ENCODE results near the gene LRRC37B.
"Not testable (repeated sequence)": the region's sequence is repeated elsewhere in the genome, so short reads cannot be mapped to it uniquely, and the experiment has no call there.

The LRRC37B gene

GRCh38 chr17:32100323-32100722 is 93.1 kb downstream of the LRRC37B start:
- DNase-seq: not testable (repeated sequence)

- DNase-seq: no peak
These were observed 93.9 kb downstream of the LRRC37B start for GRCh38 chr17:32100971-32101631.

GRCh38 chr17:32102172-32102571 is 95.0 kb downstream of the LRRC37B start:
- DNase-seq: no peak

- no peak for DNase-seq
These were observed 95.5 kb downstream of the LRRC37B start for GRCh38 chr17:32102646-32103186.
